CD4-positive, alpha-beta T cell (primary cell): ENCODE results near the gene RIMS1. TPM values are rescaled to one million over a fixed set of nuclear protein-coding genes. Genes with fewer than 3 reads are reported as not detected.

Source experiments
- ATAC-seq: fragments of 200-7000 bp; cut with Tn5 transposase; one replicate; pipeline ENCODE4 v1.10.0; 2022; ENCODE audit warnings: mild to moderate bottlenecking; ENCODE audit not compliant: poor library complexity
- CTCF ChIA-PET: fragments of 350-600 bp; sonication (Branson Sonifier 250); formaldehyde crosslinking; loops from one replicate; lab custom pipeline; 2021; ENCODE audit warnings: antibody characterized with exemption, inconsistent platforms; lab: Charles Lee
- POLR2A ChIA-PET: fragments of 350-600 bp; sonication (Branson Sonifier 250); formaldehyde crosslinking; loops from one replicate; lab custom pipeline; 2021; ENCODE audit warnings: antibody characterized with exemption, inconsistent platforms; lab: Charles Lee
- DNase-seq, 14 experiments: peaks; one replicate each; pipeline ENCODE4 v3.0.0-alpha.2; 2013 to 2020; ENCODE audit warnings: mixed read lengths in 2 of 14
- H3K27ac ChIP-seq, 2 donors: one replicate each; pipeline versions ENCODE4 v1.5.1 to v1.7.0; 2013; ENCODE audit warnings: low read length in 2 of 2, low read depth in 1 of 2, mild to moderate bottlenecking in 1 of 2
- H3K27me3 ChIP-seq, 2 experiments: 1 replicate in 1 of 2; 2 replicates in 1 of 2; pipeline versions ENCODE4 v1.6.1 to v1.7.0; 2013; ENCODE audit warnings: low read length in 2 of 2, control low read depth in 1 of 2, mild to moderate bottlenecking in 1 of 2, moderate library complexity in 1 of 2; ENCODE audit not compliant: insufficient read depth in 2 of 2, control insufficient read depth in 1 of 2
- H3K36me3 ChIP-seq: one replicate; pipeline ENCODE4 v1.6.1; 2013; ENCODE audit warnings: low read length, control low read depth; ENCODE audit not compliant: insufficient read depth
- H3K4me1 ChIP-seq: one replicate; pipeline ENCODE4 v1.6.1; 2013; ENCODE audit warnings: low read length, control low read depth; ENCODE audit not compliant: insufficient read depth
- H3K4me3 ChIP-seq: one replicate; pipeline ENCODE4 v1.5.1; 2013; ENCODE audit warnings: mild to moderate bottlenecking, low read length, moderate library complexity
- H3K9me3 ChIP-seq, 2 experiments: 1 replicate in 1 of 2; 2 replicates in 1 of 2; pipeline versions ENCODE4 v1.6.1 to v1.7.0; 2013; ENCODE audit warnings: low read length in 2 of 2, mild to moderate bottlenecking in 2 of 2, control low read depth in 1 of 2, moderate library complexity in 1 of 2; ENCODE audit not compliant: control insufficient read depth in 1 of 2, insufficient read depth in 1 of 2
- H3K27ac Mint-ChIP-seq: one replicate; pipeline ENCODE4 v1.8.0; 2020; ENCODE audit warnings: mixed read lengths
- H3K27me3 Mint-ChIP-seq: one replicate; pipeline ENCODE4 v1.8.0; 2021; ENCODE audit warnings: mixed read lengths
- H3K36me3 Mint-ChIP-seq: one replicate; pipeline ENCODE4 v1.8.0; 2021; ENCODE audit warnings: low read depth, mixed read lengths
- H3K4me1 Mint-ChIP-seq: one replicate; pipeline ENCODE4 v1.8.0; 2021; ENCODE audit warnings: low read depth, mixed read lengths
- H3K4me3 Mint-ChIP-seq: one replicate; pipeline ENCODE4 v1.8.0; 2020; ENCODE audit warnings: mild to moderate bottlenecking, mixed read lengths
- H3K9me3 Mint-ChIP-seq: one replicate; pipeline ENCODE4 v1.8.0; 2020; ENCODE audit warnings: mixed read lengths
- intact Hi-C, 2 experiments: fragments of 100-400 bp; cut with DNase I in 1 of 2; cut with micrococcal nuclease in 1 of 2; formaldehyde crosslinking; loops; one replicate each; pipeline versions ENCODE4 v1.15.1 to v1.9.0; 2023 to 2025; cut with DNase I, micrococcal nuclease
- total RNA-seq, 174 experiments: library from RNA in 2 of 174; stranded (reverse) in 2 of 174; gene quantifications; one replicate each; pipeline ENCODE4 v1.2.3 and lab custom pipeline; 2021 to 2026
- TF ChIP-seq, protein P1 (sequence below): fragments of 200-600 bp; IDR thresholded peaks from one replicate; pipeline ENCODE4 v1.8.0; 2022; ENCODE audit warnings: antibody characterized with exemption, mild to moderate bottlenecking

Gene RIMS1
- total RNA-seq, 2 experiments from 2014 or later: not detected

DNA sequence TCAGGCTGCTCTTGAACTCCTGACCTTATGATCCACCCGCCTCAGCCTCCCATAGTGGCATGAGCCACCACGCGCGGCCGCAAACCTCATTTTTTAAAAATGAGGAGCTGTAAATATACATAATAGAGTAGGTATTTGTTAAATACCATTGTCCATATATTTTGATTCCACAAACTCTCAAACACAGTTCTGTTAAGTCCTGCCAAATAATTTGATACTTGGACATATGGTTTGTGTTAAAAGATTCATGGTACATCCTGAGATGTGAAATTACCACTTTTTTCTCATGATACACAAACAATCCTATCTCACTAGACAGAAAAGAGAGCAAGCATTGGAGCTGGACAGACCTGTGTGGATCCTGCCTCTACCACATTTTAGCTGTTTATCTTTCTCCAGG is 401.5 kb downstream of the RIMS1 start:
- Histone ChIP-seq H3K36me3 (no peaks in the 10 kb centered on the region), H3K4me3 (no peak overlapping the region), H3K27me3 (no peaks in the 10 kb centered on the region), H3K9me3 (peaks cover 0 to 3% of the 10 kb centered on the region in 2 experiments), H3K27ac (no peak overlapping the region), H3K4me1 (no peaks in the 10 kb centered on the region)
- H3K4me3 Mint-ChIP-seq: no peak overlapping the region
- H3K4me1 Mint-ChIP-seq: no peaks in the 10 kb centered on the region
- H3K27me3 Mint-ChIP-seq: no peaks in the 10 kb centered on the region
- H3K36me3 Mint-ChIP-seq: no peaks in the 10 kb centered on the region
- CTCF ChIA-PET: no interaction called here
- peaks cover 2% of the 10 kb centered on the region for H3K9me3 Mint-ChIP-seq
- H3K27ac Mint-ChIP-seq: no peak overlapping the region
- DNase-seq (no peak), ATAC-seq (no peak)
- POLR2A ChIA-PET: no interaction called here
- intact Hi-C loops: no loop called here
- TF ChIP-seq, protein P1, sequence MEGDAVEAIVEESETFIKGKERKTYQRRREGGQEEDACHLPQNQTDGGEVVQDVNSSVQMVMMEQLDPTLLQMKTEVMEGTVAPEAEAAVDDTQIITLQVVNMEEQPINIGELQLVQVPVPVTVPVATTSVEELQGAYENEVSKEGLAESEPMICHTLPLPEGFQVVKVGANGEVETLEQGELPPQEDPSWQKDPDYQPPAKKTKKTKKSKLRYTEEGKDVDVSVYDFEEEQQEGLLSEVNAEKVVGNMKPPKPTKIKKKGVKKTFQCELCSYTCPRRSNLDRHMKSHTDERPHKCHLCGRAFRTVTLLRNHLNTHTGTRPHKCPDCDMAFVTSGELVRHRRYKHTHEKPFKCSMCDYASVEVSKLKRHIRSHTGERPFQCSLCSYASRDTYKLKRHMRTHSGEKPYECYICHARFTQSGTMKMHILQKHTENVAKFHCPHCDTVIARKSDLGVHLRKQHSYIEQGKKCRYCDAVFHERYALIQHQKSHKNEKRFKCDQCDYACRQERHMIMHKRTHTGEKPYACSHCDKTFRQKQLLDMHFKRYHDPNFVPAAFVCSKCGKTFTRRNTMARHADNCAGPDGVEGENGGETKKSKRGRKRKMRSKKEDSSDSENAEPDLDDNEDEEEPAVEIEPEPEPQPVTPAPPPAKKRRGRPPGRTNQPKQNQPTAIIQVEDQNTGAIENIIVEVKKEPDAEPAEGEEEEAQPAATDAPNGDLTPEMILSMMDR: no peak

DNA sequence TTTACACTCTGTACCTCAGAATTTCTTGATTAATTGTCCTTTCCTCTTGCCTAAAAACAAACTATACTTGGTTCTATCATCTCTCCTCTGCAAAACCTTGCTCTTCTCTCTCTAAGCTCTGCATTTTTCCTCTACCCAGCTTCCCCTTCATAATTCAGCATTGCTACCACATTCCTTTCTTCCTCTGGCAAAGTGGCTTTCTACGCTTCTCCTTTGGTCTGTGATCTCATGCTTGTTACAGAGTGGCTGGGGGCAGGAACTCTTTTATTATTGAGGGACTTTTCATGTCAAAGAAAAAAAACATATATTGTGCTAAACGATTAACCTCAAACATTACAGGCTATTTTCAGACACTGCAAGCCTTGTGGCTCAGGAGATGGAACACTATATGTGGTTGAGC is 402.2 kb downstream of the RIMS1 start:
- DNase-seq (no peak), ATAC-seq (no peak)
- Mint-ChIP-seq H3K4me1 (no peaks in the 10 kb centered on the region), H3K9me3 (peaks cover 2% of the 10 kb centered on the region), H3K27me3 (no peaks in the 10 kb centered on the region), H3K4me3 (no peak overlapping the region), H3K36me3 (no peaks in the 10 kb centered on the region), H3K27ac (no peak overlapping the region)
- TF ChIP-seq, protein P1: no peak
- no peak overlapping the region for H3K27ac ChIP-seq
- peaks cover 0 to 3% of the 10 kb centered on the region in 2 experiments for H3K9me3 ChIP-seq
- no peaks in the 10 kb centered on the region for H3K4me1 ChIP-seq
- H3K4me3 ChIP-seq: no peak overlapping the region
- intact Hi-C loops: no loop called here
- ChIA-PET POLR2A (no interaction called here), CTCF (no interaction called here)
- no peaks in the 10 kb centered on the region for H3K27me3 ChIP-seq
- H3K36me3 ChIP-seq: no peaks in the 10 kb centered on the region

DNA sequence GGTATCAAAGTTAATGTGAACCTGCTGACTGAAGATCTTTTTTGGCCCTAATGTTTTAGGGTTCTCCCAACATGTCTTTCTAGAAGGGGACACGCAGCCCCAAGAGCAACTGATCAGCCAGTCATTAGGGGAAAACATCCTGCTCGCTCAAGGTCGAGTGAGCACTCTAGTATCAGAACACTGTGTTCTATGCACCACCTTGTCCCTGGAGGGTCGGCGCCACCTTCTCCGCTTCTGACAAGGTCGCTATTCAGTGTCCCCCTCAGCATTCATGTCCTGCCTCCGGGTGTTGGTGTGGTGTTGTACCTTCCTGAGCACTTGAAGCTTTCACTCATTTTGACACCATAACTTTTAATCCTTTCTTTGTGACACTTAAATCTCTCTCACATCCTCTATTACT is 404.3 kb downstream of the RIMS1 start:
- H3K4me1 Mint-ChIP-seq: no peaks in the 10 kb centered on the region
- POLR2A ChIA-PET: no interaction called here
- H3K27me3 ChIP-seq: no peaks in the 10 kb centered on the region
- H3K4me1 ChIP-seq: no peaks in the 10 kb centered on the region
- intact Hi-C loops: no loop called here
- DNase-seq (no peak), ATAC-seq (no peak)
- TF ChIP-seq, protein P1: no peak
- no peak overlapping the region for H3K4me3 ChIP-seq
- H3K9me3 ChIP-seq: peaks cover 0 to 3% of the 10 kb centered on the region in 2 experiments
- H3K4me3 Mint-ChIP-seq: no peak overlapping the region
- no peak overlapping the region for H3K27ac ChIP-seq
- CTCF ChIA-PET: no interaction called here
- peaks cover 2% of the 10 kb centered on the region for H3K9me3 Mint-ChIP-seq
- no peaks in the 10 kb centered on the region for H3K27me3 Mint-ChIP-seq
- no peaks in the 10 kb centered on the region for H3K36me3 ChIP-seq
- H3K27ac Mint-ChIP-seq: no peak overlapping the region
- no peaks in the 10 kb centered on the region for H3K36me3 Mint-ChIP-seq
